MCF 10A (cell line): ENCODE measurements around the gene ARHGEF10L. TPM values are rescaled to one million over a fixed set of nuclear protein-coding genes. Genes with fewer than 3 reads are reported as not detected.

Source experiments
- BruUV-seq: library from RNA; stranded (reverse); fragments of 400-500 nt; replicated peaks from 2 replicates; lab custom pipeline; 2021; lab: Mats Ljungman, UMichigan
- CTCF ChIA-PET: fragments of 300-600 bp; sonication (Branson Sonifier 250); formaldehyde crosslinking; extraction: SDS; loops from one replicate; lab custom pipeline; 2021; ENCODE audit warnings: antibody characterized with exemption, inconsistent platforms; lab: Yijun Ruan, JAX
- POLR2A ChIA-PET: fragments of 300-600, 350-650 bp; sonication (Branson Sonifier 250); formaldehyde crosslinking; extraction: SDS; loops from one replicate; lab custom pipeline; 2020; ENCODE audit warnings: antibody characterized with exemption, inconsistent platforms; lab: Yijun Ruan, JAX
- DNase-seq: peaks from one replicate; pipeline ENCODE4 v3.0.0-alpha.2; 2018; ENCODE audit not compliant: unreplicated experiment
- H3K27ac Mint-ChIP-seq: one replicate; pipeline ENCODE4 v1.8.0; 2022; ENCODE audit warnings: mild to moderate bottlenecking, low read depth, mixed read lengths; ENCODE audit not compliant: unreplicated experiment
- H3K27me3 Mint-ChIP-seq: one replicate; pipeline ENCODE4 v1.8.0; 2022; ENCODE audit warnings: mixed read lengths; ENCODE audit not compliant: insufficient read depth, unreplicated experiment
- H3K36me3 Mint-ChIP-seq: one replicate; pipeline ENCODE4 v1.8.0; 2022; ENCODE audit warnings: mild to moderate bottlenecking, moderate library complexity, mixed read lengths; ENCODE audit not compliant: insufficient read depth, unreplicated experiment
- H3K4me1 Mint-ChIP-seq: one replicate; pipeline ENCODE4 v1.8.0; 2022; ENCODE audit warnings: mixed read lengths; ENCODE audit not compliant: insufficient read depth, unreplicated experiment
- H3K4me3 Mint-ChIP-seq: one replicate; pipeline ENCODE4 v1.8.0; 2022; ENCODE audit warnings: mild to moderate bottlenecking, moderate library complexity, mixed read lengths; ENCODE audit not compliant: unreplicated experiment
- H3K9me3 Mint-ChIP-seq: one replicate; pipeline ENCODE4 v1.8.0; 2022; ENCODE audit warnings: mixed read lengths; ENCODE audit not compliant: unreplicated experiment
- CTCF ChIP-seq: fragments of 200-600 bp; IDR thresholded peaks from one replicate; pipeline ENCODE4 v1.8.0; 2022; ENCODE audit warnings: antibody characterized with exemption, mild to moderate bottlenecking; ENCODE audit not compliant: unreplicated experiment
- intact Hi-C: fragments of 100-400 bp; cut with micrococcal nuclease; formaldehyde crosslinking; loops from 2 replicates; pipeline ENCODE4 v1.14.1; 2022
- total RNA-seq: library from RNA; stranded (reverse); gene quantifications from 2 replicates; pipeline ENCODE4 v1.2.3, GENCODE V29; 2022

The ARHGEF10L gene
- total RNA-seq, 1 experiment from 2014 or later, result 5.0 TPM

- Mint-ChIP-seq H3K27me3 (no peaks in the 10 kb centered on the region), H3K27ac (no peak overlapping the region)
- BruUV-seq, result no TSS peak
These were observed 129.8 kb downstream of the ARHGEF10L start for GRCh38 chr1:17669305-17669704.

GRCh38 chr1:17669866-17670451 is 130.5 kb downstream of the ARHGEF10L start:
- Mint-ChIP-seq H3K27me3 (no peaks in the 10 kb centered on the region), H3K4me1 (no peaks in the 10 kb centered on the region), H3K9me3 (no peaks in the 10 kb centered on the region), H3K4me3 (no peak overlapping the region), H3K27ac (no peak overlapping the region), H3K36me3 (peaks cover 4% of the 10 kb centered on the region)
- no peak for DNase-seq
- no TSS peak for BruUV-seq
- intact Hi-C loops, result no loop called here
- TF ChIP-seq CTCF, result no peak
- POLR2A ChIA-PET, result no interaction called here
- CTCF ChIA-PET, result interaction anchor here (0.6 kb wide), 1 partner anchor 21 kb away, joined by 3 read pairs; no protein-coding TSS in a partner anchor

More at GRCh38 chr1:17669305-17669704, 129.8 kb downstream of the ARHGEF10L start:
- no peak for DNase-seq
- CTCF ChIA-PET, result interaction anchor here (0.7 kb wide), 1 partner anchor 1343 kb away, joined by 3 read pairs; no protein-coding TSS in a partner anchor
- POLR2A ChIA-PET, result no interaction called here
- H3K4me3 Mint-ChIP-seq, result no peak overlapping the region
- TF ChIP-seq CTCF, result no peak
- H3K4me1 Mint-ChIP-seq, result no peaks in the 10 kb centered on the region
- intact Hi-C loops, result no loop called here
- peaks cover 4% of the 10 kb centered on the region for H3K36me3 Mint-ChIP-seq
- H3K9me3 Mint-ChIP-seq, result no peaks in the 10 kb centered on the region

GRCh38 chr1:17670587-17671313 is 131.3 kb downstream of the ARHGEF10L start:
- no peaks in the 10 kb centered on the region for H3K9me3 Mint-ChIP-seq
- CTCF ChIA-PET, result interaction anchor here (0.6 kb wide), 1 partner anchor 20 kb away, joined by 3 read pairs; no protein-coding TSS in a partner anchor
- POLR2A ChIA-PET, result no interaction called here
- no peak for DNase-seq
- H3K27me3 Mint-ChIP-seq, result no peaks in the 10 kb centered on the region
- no TSS peak for BruUV-seq
- H3K4me3 Mint-ChIP-seq, result no peak overlapping the region
- H3K27ac Mint-ChIP-seq, result no peak overlapping the region
- H3K4me1 Mint-ChIP-seq, result no peaks in the 10 kb centered on the region
- intact Hi-C loops, result no loop called here
- no peak for TF ChIP-seq CTCF
- peaks cover 4% of the 10 kb centered on the region for H3K36me3 Mint-ChIP-seq

GRCh38 chr1:17671314-17671705 is 131.8 kb downstream of the ARHGEF10L start:
- TF ChIP-seq CTCF, result no peak
- no peak for DNase-seq
- Mint-ChIP-seq H3K9me3 (no peaks in the 10 kb centered on the region), H3K36me3 (peaks cover 4% of the 10 kb centered on the region), H3K27ac (no peak overlapping the region), H3K27me3 (no peaks in the 10 kb centered on the region), H3K4me3 (no peak overlapping the region), H3K4me1 (no peaks in the 10 kb centered on the region)
- intact Hi-C loops, result no loop called here
- POLR2A ChIA-PET, result no interaction called here
- BruUV-seq, result no TSS peak
- CTCF ChIA-PET, result no interaction called here
